Endothelial cell of umbilical vein (primary cell): ENCODE results near the gene PDCD1. TPM values are rescaled to one million over a fixed set of nuclear protein-coding genes. Genes with fewer than 3 reads are reported as not detected.

Source experiments
- BruUV-seq: library from RNA; stranded (reverse); fragments of 400-500 nt; replicated peaks from 2 replicates; lab custom pipeline; 2021; lab: Mats Ljungman, UMichigan
- CTCF ChIA-PET: fragments of 300-600, 350-600 bp; sonication (Branson Sonifier 250); formaldehyde crosslinking; loops from one replicate; lab custom pipeline; 2021; ENCODE audit warnings: antibody characterized with exemption, inconsistent platforms; lab: Charles Lee
- POLR2A ChIA-PET: fragments of 300-600, 350-600 bp; sonication (Branson Sonifier 250); formaldehyde crosslinking; loops from one replicate; lab custom pipeline; 2021; ENCODE audit warnings: antibody characterized with exemption, inconsistent platforms; lab: Charles Lee
- DNase-seq: peaks from one replicate; pipeline ENCODE4 v3.0.0-alpha.2; 2011; ENCODE audit warnings: low read depth, low spot score
- FAIRE-seq: peaks from 2 replicates; lab custom pipeline; 2011; peaks lifted over from hg19 to GRCh38; lab: Jason Lieb, UNC
- H2AFZ ChIP-seq: 2 replicates; pipeline ENCODE4 v1.6.0; 2012; ENCODE audit warnings: low read depth, low read length, control low read depth, inconsistent platforms
- H3K27ac ChIP-seq: 2 replicates; pipeline ENCODE4 v1.5.1; 2011; ENCODE audit warnings: low read depth, mild to moderate bottlenecking, control low read depth, low read length, moderate library complexity; ENCODE audit not compliant: insufficient read depth
- H3K27me3 ChIP-seq, 2 experiments: 2 replicates each; pipeline versions ENCODE4 v1.6.0 to v1.6.1; 2011; ENCODE audit warnings: low read length in 2 of 2, mixed read lengths in 1 of 2; ENCODE audit not compliant: control insufficient read depth in 2 of 2, insufficient read depth in 2 of 2
- H3K36me3 ChIP-seq, 2 experiments: 2 replicates in 1 of 2; 3 replicates in 1 of 2; pipeline ENCODE4 v1.5.1; 2011; ENCODE audit warnings: low read length in 2 of 2, mild to moderate bottlenecking in 1 of 2, moderate library complexity in 1 of 2; ENCODE audit not compliant: control insufficient read depth in 2 of 2, insufficient read depth in 2 of 2; ENCODE audit errors: extremely low read depth in 1 of 2
- H3K4me1 ChIP-seq: 3 replicates; pipeline ENCODE4 v1.5.1; 2011; ENCODE audit warnings: mild to moderate bottlenecking, low read length; ENCODE audit not compliant: control insufficient read depth, insufficient read depth; ENCODE audit errors: extremely low read depth
- H3K4me2 ChIP-seq: 2 replicates; pipeline ENCODE4 v1.6.1; 2011; ENCODE audit warnings: low read length, control low read depth, mixed read lengths; ENCODE audit not compliant: insufficient read depth
- H3K4me3 ChIP-seq, 3 experiments: fragments of 200-600 bp in 1 of 3; sonication (generic), shearing (Covaris generic) in 1 of 3; replicated peaks in 1 of 3; 2 replicates each; pipeline ENCODE4 v1.5.1; 2011 to 2016; ENCODE audit warnings: control low read depth in 3 of 3, low read length in 3 of 3, mild to moderate bottlenecking in 2 of 3, inconsistent platforms in 1 of 3, low read depth in 1 of 3, moderate library complexity in 1 of 3; ENCODE audit not compliant: insufficient read depth in 1 of 3
- H3K79me2 ChIP-seq: 2 replicates; pipeline ENCODE4 v1.6.0; 2012; ENCODE audit warnings: low read length, inconsistent platforms; ENCODE audit not compliant: control insufficient read depth, insufficient read depth
- H3K9ac ChIP-seq: replicated peaks from 2 replicates; pipeline ENCODE3; 2011; ENCODE audit warnings: low read length, control low read depth; ENCODE audit not compliant: insufficient read depth; ENCODE audit errors: extremely low read depth
- H3K9me1 ChIP-seq: replicated peaks from 3 replicates; pipeline ENCODE4 v1.6.0; 2011; ENCODE audit warnings: mild to moderate bottlenecking, low read length; ENCODE audit not compliant: control insufficient read depth, insufficient read depth; ENCODE audit errors: extremely low read depth
- H3K9me3 ChIP-seq: replicated peaks from 2 replicates; pipeline ENCODE4 v1.5.1; 2012; ENCODE audit warnings: low read length, inconsistent platforms; ENCODE audit not compliant: control insufficient read depth, insufficient read depth
- H4K20me1 ChIP-seq: replicated peaks from 2 replicates; pipeline ENCODE3; 2011; ENCODE audit warnings: mild to moderate bottlenecking, low read length; ENCODE audit not compliant: control insufficient read depth, insufficient read depth; ENCODE audit errors: extremely low read depth
- EZH2 ChIP-seq: IDR thresholded peaks from 2 replicates; pipeline ENCODE4 v1.6.1; 2012; ENCODE audit warnings: borderline replicate concordance, low read depth, mild to moderate bottlenecking, moderate library complexity, low read length, inconsistent platforms; ENCODE audit not compliant: severe bottlenecking
- FOS ChIP-seq: IDR thresholded peaks from 2 replicates; pipeline ENCODE4 v1.6.1; 2011; ENCODE audit warnings: mild to moderate bottlenecking, low read length, moderate library complexity, borderline replicate concordance; ENCODE audit not compliant: insufficient read depth
- GATA2 ChIP-seq: IDR thresholded peaks from 2 replicates; pipeline ENCODE4 v1.7.0; 2011; ENCODE audit warnings: low read depth, mild to moderate bottlenecking, moderate library complexity, mixed read lengths, low read length; ENCODE audit not compliant: insufficient read length, insufficient read depth
- JUN ChIP-seq: IDR thresholded peaks from 2 replicates; pipeline ENCODE4 v1.6.1; 2011; ENCODE audit warnings: borderline replicate concordance, low read depth; ENCODE audit not compliant: insufficient read length, insufficient read depth
- MYC ChIP-seq: IDR thresholded peaks from one replicate; pipeline ENCODE4 v1.6.1; 2011; ENCODE audit warnings: mild to moderate bottlenecking, low read depth, low read length
- POLR2A ChIP-seq: IDR thresholded peaks from 2 replicates; pipeline ENCODE4 v1.6.1; 2012; ENCODE audit warnings: low read depth, mild to moderate bottlenecking, control low read depth, low read length
- POLR2AphosphoS5 ChIP-seq: IDR thresholded peaks from 2 replicates; pipeline ENCODE4 v1.6.1; 2012; ENCODE audit warnings: low read depth, mild to moderate bottlenecking, control low read depth, low read length, moderate library complexity; ENCODE audit not compliant: insufficient read depth
- dilution Hi-C: fragments of 300-500 bp; cut with MboI; formaldehyde crosslinking; loops from one replicate; pipeline ENCODE4 v1.15.0; 2019; ENCODE audit warnings: low sequenced_read_pairs; ENCODE audit not compliant: extremely low pct_ligation_motif_present
- intact Hi-C: fragments of 100-400 bp; cut with micrococcal nuclease; formaldehyde crosslinking; loops from one replicate; pipeline ENCODE4 v1.10.0; 2022
- polyA plus RNA-seq, 4 experiments: library from polyadenylated mRNA; depleted of rRNA in 3 of 4; stranded (reverse) in 3 of 4; unstranded in 1 of 4; fragments of >200 nt; gene quantifications; 2 replicates each; pipeline versions ENCODE4 v1.2.1 to v1.2.3, GENCODE V29; 2011 to 2012; ENCODE audit warnings: missing spikeins in 1 of 4
- total RNA-seq: library from RNA; stranded (reverse); gene quantifications from 2 replicates; pipeline ENCODE4 v1.2.3, GENCODE V29; 2021
- TF ChIP-seq, protein P1 (sequence below), 2 donors: IDR thresholded peaks; 1 replicate in 1 of 2; 2 replicates in 1 of 2; pipeline ENCODE4 v1.5.1; 2011; ENCODE audit warnings: low read length in 2 of 2, mild to moderate bottlenecking in 2 of 2, moderate library complexity in 2 of 2, control low read depth in 1 of 2, inconsistent platforms in 1 of 2, low read depth in 1 of 2; ENCODE audit not compliant: insufficient read depth in 1 of 2; ENCODE audit errors: extremely low read depth in 1 of 2
- TF ChIP-seq, protein P2 (sequence below): IDR thresholded peaks from 2 replicates; pipeline ENCODE4 v1.6.1; 2011; ENCODE audit not compliant: insufficient read depth, insufficient read length

PDCD1 gene
- total and polyA plus RNA-seq, 2 donors (not counting 3 experiments of a cell fraction or from before 2014, with no cell fraction given), result not detected

DNA sequence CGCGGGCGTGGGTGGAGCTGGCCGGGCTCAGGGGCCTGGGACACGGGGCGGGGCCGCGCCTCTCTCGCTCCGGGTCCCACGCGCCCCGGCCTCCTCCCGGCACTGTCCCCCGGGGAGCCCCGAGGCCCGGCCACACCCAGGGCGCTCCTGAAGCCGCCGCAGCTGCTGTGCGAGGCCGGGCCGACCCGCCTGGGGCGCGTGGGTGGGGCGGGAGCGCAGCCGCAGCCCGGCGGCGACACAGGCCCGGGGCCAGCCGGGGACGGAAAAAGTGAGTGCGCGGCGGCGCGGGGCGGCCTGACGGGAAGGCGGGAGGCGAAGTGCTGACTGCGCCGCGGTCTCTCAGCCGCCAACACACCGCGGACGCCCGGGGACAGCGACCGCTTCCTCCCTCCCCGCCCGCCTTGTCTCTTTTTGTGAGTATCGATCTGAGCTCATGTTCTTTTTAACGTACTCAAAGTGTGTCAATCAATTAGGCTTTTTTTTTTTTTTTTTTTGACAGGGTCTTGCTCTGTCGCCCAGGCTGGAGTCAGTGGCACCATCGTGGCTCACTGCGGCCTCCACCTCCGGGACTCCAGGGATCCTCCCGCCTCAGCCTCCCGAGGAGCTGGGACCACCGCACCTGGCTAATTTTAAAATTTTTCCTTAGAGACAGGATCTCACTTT lies 14.5 kb downstream of the PDCD1 start:
- FAIRE-seq, result peak; percentile 63

More for the DNA sequence above, 14.5 kb downstream of the PDCD1 start:
- Histone ChIP-seq H3K4me2 (peak overlapping the region; percentile 72), H3K27ac (no peak overlapping the region), H3K9ac (peak overlapping the region; percentile 23), H3K27me3 (peaks cover 0 to 4% of the 10 kb centered on the region in 2 experiments), H3K79me2 (no peaks in the 10 kb centered on the region), H3K4me3 (peak overlapping the region in 2 of 3 experiments; percentile 14 to 40), H3K9me3 (no peaks in the 10 kb centered on the region), H2AFZ (peak overlapping the region; percentile 41), H4K20me1 (no peaks in the 10 kb centered on the region), H3K36me3 (no peaks in the 10 kb centered on the region), H3K4me1 (peaks cover 7% of the 10 kb centered on the region), H3K9me1 (no peaks in the 10 kb centered on the region)
- DNase-seq, result peak; percentile 44
- no peak for TF ChIP-seq POLR2A
- TF ChIP-seq POLR2AphosphoS5, result no peak
- TF ChIP-seq, protein P1, sequence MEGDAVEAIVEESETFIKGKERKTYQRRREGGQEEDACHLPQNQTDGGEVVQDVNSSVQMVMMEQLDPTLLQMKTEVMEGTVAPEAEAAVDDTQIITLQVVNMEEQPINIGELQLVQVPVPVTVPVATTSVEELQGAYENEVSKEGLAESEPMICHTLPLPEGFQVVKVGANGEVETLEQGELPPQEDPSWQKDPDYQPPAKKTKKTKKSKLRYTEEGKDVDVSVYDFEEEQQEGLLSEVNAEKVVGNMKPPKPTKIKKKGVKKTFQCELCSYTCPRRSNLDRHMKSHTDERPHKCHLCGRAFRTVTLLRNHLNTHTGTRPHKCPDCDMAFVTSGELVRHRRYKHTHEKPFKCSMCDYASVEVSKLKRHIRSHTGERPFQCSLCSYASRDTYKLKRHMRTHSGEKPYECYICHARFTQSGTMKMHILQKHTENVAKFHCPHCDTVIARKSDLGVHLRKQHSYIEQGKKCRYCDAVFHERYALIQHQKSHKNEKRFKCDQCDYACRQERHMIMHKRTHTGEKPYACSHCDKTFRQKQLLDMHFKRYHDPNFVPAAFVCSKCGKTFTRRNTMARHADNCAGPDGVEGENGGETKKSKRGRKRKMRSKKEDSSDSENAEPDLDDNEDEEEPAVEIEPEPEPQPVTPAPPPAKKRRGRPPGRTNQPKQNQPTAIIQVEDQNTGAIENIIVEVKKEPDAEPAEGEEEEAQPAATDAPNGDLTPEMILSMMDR (IDR thresholded peaks at IDR 0.05; ENCODE audit: extremely low read depth in 1 of 2, insufficient read depth in 1 of 2, low read depth in 1 of 2, low read length in 2 of 2), result no peak
- no peak for TF ChIP-seq EZH2
- TF ChIP-seq, protein P2, sequence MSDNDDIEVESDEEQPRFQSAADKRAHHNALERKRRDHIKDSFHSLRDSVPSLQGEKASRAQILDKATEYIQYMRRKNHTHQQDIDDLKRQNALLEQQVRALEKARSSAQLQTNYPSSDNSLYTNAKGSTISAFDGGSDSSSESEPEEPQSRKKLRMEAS, result no peak
- TF ChIP-seq FOS, result no peak
- no peak for TF ChIP-seq JUN
- TF ChIP-seq MYC, result no peak
- no peak for TF ChIP-seq GATA2
- dilution Hi-C loops, result no loop called here
- POLR2A ChIA-PET, result interaction anchor here (0.6 kb wide), 1 partner anchor 625 kb away, joined by 5 read pairs; no protein-coding TSS in a partner anchor
- no TSS peak for BruUV-seq
- intact Hi-C loops, result no loop called here
- CTCF ChIA-PET, result interaction anchor here (1.0 kb wide), 1 partner anchor 16 kb away, joined by 4 read pairs; no protein-coding TSS in a partner anchor
